Stimulated activated CD8-positive, alpha-beta memory T cell treated with anti-CD3 and anti-CD28 coated beads, Interleukin-2, amount 100 ng/mL, for 48 hours (primary cell): Measurements from ENCODE around the gene JMJD7.

Experiments used
- DNase-seq, 2 donors: peaks; one replicate each; pipeline ENCODE4 v3.0.0-alpha.2; 2020; ENCODE audit warnings: low read depth in 2 of 2

JMJD7 gene

GRCh38 chr15:41883484-41883825, 55.6 kb downstream of the JMJD7 start:
- DNase-seq: no peak

GRCh38 chr15:41884458-41884857, 56.6 kb downstream of the JMJD7 start:
- DNase-seq: no peak

- DNase-seq: no peak
These were observed 57.4 kb downstream of the JMJD7 start for GRCh38 chr15:41885321-41885720.

GRCh38 chr15:41885841-41886240, 57.9 kb downstream of the JMJD7 start:
- no peak for DNase-seq

GRCh38 chr15:41886741-41887140, 58.8 kb downstream of the JMJD7 start:
- no peak for DNase-seq

GRCh38 chr15:41887161-41887560, 59.3 kb downstream of the JMJD7 start:
- no peak for DNase-seq
